ENCODE measurements around the gene PDK1.

PDK1 gene

GRCh38 chr2:172555522-172556283 is at the start of gene PDK1:
TSS of gene PDK1 (plus strand) at chr2:172556090. CDS start at chr2:172556151, 61 bp downstream.
- H3K36me3 ChIP-seq (ENCODE audit: control insufficient read depth, insufficient read depth, low read length) = no peaks in the 10 kb centered on the region
- H3K27me3 ChIP-seq (replicated peaks; ENCODE audit: control insufficient read depth, insufficient read depth, low read length) = no peaks in the 10 kb centered on the region
- H3K4me3 ChIP-seq (replicated peaks; ENCODE audit: low read depth, low read length) = peak within 1 kb of the TSS; percentile 88
- peak; percentile 93 for DNase-seq (ENCODE audit: extremely low read depth, insufficient read length)
- no peak for TF ChIP-seq CTCF (IDR thresholded peaks at IDR 0.05; ENCODE audit: insufficient read depth, low read length, poor library complexity, severe bottlenecking)

DNA sequence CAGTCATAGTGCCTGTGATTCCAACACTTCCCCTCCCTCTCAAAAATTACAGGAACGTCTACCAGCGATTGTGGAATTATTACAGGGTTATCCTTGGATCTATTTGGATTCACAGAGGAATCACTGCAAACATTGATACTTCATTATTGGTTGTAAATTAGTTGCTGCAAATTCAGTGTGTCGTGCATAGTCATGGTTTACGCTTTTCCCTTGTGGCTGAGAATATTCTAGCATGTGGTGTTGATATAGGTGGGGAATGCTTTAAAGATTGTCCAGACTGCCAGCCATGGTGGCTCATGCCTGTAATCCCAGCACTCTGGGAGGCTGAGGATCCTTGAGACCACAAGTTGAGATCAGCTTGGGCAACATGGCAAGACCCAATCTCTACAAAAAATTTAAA is 48.7 kb upstream of the PDK1 start:
- Histone ChIP-seq H3K27me3 (replicated peaks; ENCODE audit: control insufficient read depth, insufficient read depth, low read length) (no peaks in the 10 kb centered on the region), H3K36me3 (ENCODE audit: control insufficient read depth, insufficient read depth, low read length) (no peaks in the 10 kb centered on the region), H3K4me3 (replicated peaks; ENCODE audit: low read depth, low read length) (no peak overlapping the region)
- no peak for DNase-seq (ENCODE audit: extremely low read depth, insufficient read length)
- no peak for TF ChIP-seq CTCF (IDR thresholded peaks at IDR 0.05; ENCODE audit: insufficient read depth, low read length, poor library complexity, severe bottlenecking)

DNA sequence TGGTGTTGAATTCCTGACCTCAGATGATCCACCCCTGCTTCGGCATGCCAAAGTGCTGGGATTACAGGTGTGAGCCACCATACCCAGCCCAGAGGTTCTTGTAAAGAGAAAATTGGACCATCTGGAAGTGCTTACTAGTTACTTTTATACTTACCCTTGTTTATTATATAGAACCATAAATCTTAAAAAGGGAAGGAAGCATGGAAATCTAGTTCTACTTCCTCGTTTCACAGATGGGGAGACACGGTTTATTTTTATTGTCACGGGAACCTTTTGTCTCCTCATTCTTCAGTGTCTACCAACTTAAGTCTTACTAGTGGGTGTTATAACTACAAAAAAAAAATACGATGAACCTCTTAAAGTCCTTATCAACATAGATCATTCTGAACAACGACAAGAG is 45.8 kb upstream of the PDK1 start:
- H3K4me3 ChIP-seq (replicated peaks; ENCODE audit: low read depth, low read length) = no peak overlapping the region
- DNase-seq (ENCODE audit: extremely low read depth, insufficient read length) = no peak
- TF ChIP-seq CTCF (IDR thresholded peaks at IDR 0.05; ENCODE audit: insufficient read depth, low read length, poor library complexity, severe bottlenecking) = no peak
- no peaks in the 10 kb centered on the region for H3K27me3 ChIP-seq (replicated peaks; ENCODE audit: control insufficient read depth, insufficient read depth, low read length)
- H3K36me3 ChIP-seq (ENCODE audit: control insufficient read depth, insufficient read depth, low read length) = no peaks in the 10 kb centered on the region

- Histone ChIP-seq H3K4me3 (replicated peaks; ENCODE audit: low read depth, low read length) (no peak overlapping the region), H3K27me3 (replicated peaks; ENCODE audit: control insufficient read depth, insufficient read depth, low read length) (no peaks in the 10 kb centered on the region), H3K36me3 (ENCODE audit: control insufficient read depth, insufficient read depth, low read length) (no peaks in the 10 kb centered on the region)
- no peak for DNase-seq (ENCODE audit: extremely low read depth, insufficient read length)
- TF ChIP-seq CTCF (IDR thresholded peaks at IDR 0.05; ENCODE audit: insufficient read depth, low read length, poor library complexity, severe bottlenecking) = no peak
Measured at GRCh38 chr2:172510548-172510947, 45.3 kb upstream of the PDK1 start.

- no peak overlapping the region for H3K4me3 ChIP-seq (replicated peaks; ENCODE audit: low read depth, low read length)
- no peak for TF ChIP-seq CTCF (IDR thresholded peaks at IDR 0.05; ENCODE audit: insufficient read depth, low read length, poor library complexity, severe bottlenecking)
- H3K36me3 ChIP-seq (ENCODE audit: control insufficient read depth, insufficient read depth, low read length) = no peaks in the 10 kb centered on the region
- DNase-seq (ENCODE audit: extremely low read depth, insufficient read length) = no peak
- H3K27me3 ChIP-seq (replicated peaks; ENCODE audit: control insufficient read depth, insufficient read depth, low read length) = no peaks in the 10 kb centered on the region
Measured at GRCh38 chr2:172512810-172513523, 42.9 kb upstream of the PDK1 start.

Data from GM06990 (cell line).